NCI-H2107 treated with DMSO at 0.1 percent for 48 hours (cell line): ENCODE data around the gene SREBF1.

Experiments used
- DNase-seq: peaks from one replicate; lab custom pipeline; 2025; ENCODE audit not compliant: unreplicated experiment; lab: John Stamatoyannopoulos, UW

Gene SREBF1

DNA sequence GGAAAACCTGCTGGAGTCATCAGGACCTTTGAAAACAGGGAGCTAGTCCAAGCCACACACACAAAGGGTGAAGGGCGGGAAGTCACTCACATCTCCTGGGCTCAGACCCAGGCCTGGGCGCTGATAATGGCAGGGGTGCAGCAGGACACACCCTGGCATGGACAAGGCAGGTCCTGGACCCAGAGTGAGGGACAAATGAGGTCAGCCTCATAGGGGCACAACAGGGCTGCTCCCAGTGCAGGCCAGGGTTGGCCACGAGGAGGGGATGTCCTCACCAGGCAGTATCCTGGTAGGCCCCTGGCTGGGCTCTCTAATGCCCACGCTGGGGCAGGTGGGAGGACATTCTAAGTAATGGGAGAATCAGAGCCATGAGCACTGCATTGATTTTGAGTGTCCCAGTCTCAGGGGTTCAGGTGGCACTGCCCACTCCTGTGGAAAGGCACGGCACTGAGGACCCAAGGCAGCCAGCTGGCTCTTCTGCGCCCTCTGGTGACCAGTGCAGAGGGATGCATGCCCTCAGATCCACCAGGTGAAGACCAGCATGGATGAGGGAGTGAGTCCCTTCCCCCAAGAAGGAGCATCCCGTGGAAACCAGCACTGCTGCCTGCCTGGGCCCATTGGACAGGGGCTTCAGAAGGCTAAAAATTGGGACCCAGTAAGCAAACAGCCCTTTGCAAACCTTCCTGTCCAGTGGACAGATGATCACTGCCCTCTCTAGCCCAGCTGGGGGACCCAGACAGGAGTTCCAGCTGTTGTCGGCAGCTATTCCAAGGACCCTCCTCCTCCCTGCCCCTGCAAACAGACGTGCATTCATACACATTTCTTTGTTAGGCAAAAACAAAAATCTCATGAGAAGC, 23.4 kb upstream of the SREBF1 start:
- DNase-seq: peak; percentile 34

DNA sequence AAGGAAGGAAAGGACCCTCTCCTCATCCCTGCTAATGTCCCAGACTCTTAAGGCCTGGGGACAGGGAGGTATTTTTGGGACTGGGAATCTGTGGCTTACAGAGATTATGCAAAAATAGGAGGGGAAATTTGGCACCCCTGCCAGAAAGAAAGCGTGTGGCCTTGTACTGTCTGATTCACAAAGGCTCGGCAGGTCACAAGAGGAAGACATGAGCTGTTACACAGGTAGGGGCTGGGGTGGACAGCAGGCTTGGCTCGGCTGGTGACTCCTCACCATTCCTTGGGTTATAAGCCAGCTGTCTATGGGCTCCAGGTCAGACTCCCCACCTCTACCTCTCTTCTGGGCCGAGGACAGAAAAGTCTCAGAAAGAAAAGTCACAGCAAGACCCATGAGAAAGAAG, 20.7 kb upstream of the SREBF1 start:
- DNase-seq: no peak

DNA sequence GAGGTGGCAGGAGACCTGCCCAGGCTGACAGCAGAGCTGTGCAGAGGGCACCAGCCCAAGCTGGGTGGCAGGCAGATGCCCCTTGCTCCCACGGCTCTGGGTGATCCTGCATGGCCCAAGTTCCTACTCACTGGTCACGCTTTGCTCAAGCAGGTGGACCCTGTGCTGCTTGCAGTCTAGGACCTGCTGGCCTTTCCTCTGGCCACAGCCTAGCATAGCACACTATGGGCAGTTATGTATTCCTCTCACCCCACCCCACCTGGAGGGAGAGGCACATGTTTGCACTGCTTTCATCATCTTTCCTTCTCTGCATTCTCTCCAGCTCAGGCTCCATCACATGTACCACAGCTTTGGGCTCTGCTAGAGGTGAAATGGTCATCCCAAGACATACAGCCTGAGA, 19.6 kb upstream of the SREBF1 start:
- DNase-seq: no peak

DNA sequence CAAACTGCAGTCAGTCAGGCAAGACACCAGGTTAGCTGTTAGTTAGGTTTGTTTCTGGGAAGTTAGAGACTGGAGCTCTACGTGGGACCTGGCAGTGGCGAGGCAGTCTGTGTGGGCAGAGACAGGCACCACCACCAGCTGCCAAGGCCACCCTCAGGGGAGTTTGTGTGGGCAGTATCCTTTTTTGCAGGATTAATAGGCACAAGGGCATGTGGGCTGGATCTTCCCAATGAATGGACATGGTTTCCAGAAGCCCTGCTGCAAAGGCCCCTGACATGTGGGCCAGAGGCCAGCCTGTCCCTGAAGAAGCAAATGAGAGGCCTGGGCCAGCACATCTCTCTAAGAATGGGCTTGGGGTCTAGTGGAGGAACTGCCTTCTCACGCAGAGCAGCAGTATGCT, 19.2 kb upstream of the SREBF1 start:
- DNase-seq: no peak

DNA sequence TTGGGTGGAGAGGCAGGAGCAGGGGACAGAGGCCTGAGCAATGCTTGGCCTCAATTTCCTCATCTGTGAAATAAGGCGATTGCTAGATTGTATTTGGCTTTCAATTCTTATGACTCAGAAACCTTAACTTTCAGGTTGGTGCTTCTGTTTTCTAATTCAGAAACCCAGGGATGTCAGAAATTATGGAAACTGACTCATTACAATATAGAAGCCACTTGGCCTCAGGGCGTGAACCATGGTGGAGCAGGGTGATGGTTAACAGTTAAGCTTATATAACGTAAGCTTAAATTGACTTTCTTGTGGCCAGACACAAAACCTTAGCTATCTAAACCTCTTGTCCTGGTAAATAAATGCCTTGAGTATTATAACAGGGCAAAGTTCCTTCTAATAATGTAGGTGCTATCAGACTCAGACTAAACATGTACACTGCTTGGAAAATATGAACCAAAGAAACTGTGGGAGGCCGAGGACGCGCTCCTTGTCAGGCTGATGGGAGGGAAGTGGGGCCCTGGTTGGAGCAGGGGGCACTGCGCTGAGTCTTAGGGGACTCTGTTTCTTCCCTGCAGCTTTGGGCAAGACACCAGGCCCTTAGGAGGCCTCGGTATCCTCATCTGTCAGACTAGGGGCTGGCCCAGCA, 17.1 kb upstream of the SREBF1 start:
- DNase-seq: no peak

DNA sequence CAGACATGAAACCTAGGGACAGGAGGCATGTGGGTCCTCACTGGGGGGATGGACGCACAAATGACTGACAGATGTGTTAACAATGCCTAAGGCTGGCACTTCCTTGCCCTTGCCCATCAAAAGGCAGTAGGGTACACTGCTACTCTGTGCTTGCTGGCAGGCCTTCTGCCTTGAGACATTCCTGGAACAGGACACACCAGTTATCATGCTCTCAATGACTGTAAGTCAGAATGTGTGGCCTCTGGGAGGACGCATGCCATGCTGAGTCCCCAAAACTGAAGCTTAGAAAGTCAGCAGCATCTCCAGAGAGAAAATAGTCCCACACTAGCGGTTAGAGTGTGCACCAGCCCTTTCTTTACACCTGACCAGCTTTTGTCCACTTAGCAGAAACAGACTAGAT, 16.1 kb upstream of the SREBF1 start:
- DNase-seq: no peak

DNA sequence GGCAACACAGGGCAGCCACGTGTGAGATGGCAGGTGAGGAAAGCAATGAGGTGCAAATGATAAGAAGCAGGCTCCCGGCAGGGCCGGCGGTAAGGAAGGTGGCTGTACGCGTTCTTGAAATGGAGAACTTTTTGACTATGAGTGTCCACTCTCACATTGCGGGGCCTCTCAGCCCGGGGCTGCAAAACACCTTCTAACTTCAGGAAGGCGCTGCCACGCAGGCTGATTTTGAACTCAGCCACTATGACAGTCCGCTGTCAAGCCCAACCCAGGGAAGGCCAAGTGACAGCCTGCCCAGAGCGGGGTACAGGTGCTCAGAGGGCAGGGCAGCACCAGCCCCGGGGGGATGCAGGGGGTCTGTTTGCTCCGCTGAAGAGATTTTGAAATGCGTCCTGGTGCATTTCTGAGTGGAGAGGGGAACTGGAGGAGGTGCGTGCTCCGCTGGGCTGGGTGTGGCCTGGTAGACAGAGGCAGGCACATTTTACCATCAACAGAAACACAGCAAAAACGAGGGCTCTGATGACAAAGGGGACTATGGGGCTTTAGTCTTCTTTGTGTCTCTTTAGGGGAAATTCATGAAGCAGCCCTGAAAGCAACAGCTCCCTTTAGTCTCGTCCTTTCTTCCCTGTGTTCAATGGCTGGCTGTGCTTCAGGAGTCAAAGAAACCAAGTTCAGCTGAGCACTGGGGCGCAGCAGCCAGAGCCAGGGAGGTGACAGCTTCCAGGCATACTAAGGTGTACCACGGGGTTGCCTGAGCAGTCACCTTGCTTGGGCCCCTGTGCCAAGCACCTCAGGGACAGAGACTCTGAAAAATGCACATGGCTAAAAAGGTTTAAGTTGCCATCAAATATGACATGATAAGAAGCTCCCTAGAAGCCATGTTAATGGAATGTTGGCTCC, 14.6 kb upstream of the SREBF1 start:
- no peak for DNase-seq

DNA sequence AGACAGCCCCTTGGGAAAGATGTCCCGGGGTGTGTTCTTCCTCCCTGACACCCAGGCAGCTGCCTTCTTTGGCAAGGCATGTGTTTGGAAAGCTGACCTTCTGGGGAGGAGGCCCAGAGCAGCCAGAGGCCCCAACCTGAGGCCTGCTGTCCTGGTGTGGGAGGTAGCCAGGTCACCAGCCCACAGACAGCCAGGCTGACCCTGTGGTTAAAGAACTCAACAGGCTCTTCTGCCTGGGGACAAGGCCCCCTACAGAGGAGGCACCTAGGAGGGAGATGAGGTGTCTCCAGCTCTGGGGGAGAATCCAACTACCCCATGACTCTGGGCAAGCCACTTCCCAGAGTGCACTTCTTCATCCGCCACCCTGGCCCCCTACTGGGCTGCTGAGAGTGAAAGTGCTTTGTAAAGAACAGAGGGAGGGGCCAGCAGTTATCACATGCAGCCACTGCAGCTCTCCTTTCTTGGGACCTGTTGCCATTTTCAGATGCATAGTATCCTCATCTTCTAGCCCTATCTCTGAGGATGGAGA, 13.1 kb upstream of the SREBF1 start:
- peak; percentile 56 for DNase-seq

DNA sequence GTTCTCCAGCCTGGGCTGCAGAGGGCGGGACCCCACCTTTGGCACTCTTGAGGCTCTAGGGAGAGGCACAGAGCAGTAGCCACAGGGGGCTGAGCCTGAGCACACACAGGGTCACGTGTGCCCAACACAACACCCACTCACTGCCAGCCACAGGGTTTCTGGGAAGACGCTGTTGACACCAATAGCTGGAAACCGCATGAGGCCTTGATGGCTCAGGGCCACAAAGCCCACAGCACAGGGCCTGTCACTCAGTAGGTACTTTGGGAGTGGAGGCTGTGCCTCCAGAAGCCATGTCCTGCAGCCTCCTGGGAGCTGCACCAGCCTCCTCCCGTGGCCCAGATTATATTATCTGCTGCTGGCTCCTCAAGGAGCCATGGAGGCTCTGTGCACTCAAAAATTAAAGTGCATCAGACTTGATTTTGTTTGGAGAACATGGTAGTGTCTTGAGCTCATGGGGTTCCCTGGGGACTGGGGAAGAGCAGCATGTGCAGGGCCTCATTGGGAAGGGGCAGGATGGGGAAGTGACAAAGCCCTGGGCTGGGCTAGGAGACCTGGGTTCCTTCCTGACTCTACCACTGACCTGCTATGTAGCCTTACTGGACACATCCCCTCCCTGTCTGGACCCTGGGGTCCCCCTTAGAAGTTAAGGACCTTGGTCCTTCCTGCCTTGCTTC, 12.5 kb upstream of the SREBF1 start:
- DNase-seq: peak; percentile 31

DNA sequence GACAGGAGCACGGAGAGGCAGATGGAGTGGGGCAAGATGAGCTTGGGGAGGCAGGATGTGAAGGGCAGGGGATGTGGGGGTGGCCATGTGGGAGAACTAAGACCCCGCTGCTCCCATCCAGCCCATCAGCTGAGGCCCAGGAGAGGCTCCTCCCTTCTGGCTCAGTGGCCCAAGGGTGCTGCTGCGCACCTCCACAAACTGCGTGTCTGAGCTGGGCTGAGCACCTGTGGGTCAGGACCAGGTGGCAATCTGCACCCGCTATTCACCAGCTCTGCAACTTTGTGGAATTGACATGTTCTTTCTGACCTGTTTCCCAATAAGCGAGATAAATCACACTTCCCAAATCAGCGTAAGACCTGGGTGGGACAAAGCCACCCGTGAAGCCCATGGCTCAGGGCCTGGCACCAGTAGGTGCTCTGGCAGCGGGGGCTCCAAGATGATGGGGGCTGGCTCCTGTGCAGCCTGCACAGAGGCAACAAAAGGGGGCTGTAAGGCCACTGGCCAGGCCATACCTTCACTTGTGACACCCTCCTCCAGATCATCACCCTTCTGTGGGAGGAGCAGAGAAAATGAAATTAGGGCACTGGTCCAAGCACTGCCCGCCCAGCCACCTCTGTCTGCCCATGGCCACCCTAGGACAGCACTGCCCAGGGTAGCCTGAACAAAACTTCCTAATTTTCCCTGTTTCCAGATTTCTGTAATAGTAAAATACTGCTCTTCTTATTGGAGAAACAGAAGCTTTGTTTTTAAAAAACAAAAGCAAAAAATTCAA, 11.7 kb upstream of the SREBF1 start:
- DNase-seq: no peak

DNA sequence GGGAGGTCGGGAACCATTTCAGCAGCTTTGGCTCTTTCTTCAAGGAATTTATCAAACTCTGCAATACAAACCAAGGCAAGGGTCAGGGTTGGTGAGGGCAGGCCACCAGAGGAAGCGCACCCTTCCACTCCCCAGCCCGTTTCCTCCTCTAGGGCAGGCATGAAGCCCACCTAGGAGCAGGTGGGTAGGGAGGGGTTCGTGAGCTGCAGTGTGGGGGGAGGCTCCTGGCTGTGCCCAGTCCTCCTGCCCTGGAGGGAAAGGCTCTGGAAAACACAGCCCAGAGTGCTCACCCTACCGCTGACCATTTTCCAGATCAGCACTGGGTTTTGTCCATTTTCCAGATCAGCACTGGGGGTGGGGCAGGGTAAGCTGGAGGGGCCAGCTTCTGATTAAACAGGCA, 10.9 kb upstream of the SREBF1 start:
- no peak for DNase-seq

DNA sequence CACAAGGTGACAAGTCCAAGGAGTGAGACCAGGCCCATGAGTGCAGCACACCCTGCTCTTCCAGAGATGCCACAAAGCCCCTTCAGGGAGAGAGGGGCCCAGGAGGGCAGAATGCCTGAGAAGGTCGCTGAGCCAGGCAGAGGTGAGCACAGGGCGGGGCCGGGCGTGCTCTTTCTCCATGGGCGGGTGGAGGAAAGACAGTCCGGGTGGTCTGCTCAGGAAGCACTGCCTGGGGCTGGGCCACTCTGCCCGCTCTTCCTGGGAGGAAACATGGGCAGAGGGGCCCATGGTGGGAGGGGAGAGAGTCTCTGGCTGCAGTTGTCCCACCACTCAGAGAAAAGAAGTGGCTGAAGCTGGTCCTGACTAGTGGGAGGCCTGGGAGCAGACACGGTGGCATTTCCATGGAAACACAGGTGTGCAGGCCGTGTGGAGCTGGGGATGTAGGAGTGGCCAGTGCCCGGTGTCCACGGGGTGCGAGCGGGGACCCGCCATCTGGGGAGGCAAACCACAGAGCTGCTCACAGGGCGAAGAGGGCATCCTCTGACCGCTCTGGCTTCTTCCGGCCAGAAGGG, 10.4 kb upstream of the SREBF1 start:
- no peak for DNase-seq

DNA sequence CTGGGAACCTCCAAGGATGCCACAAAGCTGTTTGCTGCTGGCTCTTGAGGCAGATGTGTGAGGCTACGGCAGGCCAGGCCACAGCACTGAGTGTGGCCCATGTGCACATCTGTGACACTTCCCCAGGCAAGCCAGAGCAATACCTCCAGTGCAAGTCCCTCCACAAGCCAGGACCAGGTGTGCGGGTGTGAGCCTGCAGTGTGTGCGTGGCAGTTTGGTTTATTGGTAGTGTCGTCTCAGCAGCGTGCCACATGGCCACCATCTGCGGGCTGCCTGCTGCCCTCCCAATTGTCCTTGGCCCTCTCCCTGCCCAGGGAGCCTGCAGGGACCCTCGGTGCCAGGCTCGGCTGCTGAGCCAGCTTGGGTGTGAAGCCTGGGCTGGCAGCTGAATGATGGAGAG, 9.9 kb upstream of the SREBF1 start:
- DNase-seq: no peak

DNA sequence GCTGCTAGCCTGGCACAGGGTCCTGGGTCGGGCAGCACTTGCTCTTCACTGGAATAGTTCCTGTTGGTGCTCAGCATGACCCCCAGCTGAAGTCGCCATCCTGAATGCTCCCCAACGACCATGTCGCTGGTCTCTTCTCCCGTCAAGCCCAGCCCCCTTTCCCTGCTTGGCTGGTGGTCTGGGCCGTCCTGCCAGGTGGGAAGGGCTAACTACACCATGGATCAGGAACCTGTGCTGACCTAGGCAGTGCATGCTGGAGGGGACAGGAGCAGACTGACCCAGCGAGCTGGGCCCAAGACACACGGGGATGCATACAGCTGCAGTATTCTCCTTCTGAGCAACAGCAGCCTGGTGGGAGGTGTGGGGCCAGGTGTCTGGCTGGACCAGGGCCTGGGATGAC, 9.2 kb upstream of the SREBF1 start:
- DNase-seq: no peak

DNA sequence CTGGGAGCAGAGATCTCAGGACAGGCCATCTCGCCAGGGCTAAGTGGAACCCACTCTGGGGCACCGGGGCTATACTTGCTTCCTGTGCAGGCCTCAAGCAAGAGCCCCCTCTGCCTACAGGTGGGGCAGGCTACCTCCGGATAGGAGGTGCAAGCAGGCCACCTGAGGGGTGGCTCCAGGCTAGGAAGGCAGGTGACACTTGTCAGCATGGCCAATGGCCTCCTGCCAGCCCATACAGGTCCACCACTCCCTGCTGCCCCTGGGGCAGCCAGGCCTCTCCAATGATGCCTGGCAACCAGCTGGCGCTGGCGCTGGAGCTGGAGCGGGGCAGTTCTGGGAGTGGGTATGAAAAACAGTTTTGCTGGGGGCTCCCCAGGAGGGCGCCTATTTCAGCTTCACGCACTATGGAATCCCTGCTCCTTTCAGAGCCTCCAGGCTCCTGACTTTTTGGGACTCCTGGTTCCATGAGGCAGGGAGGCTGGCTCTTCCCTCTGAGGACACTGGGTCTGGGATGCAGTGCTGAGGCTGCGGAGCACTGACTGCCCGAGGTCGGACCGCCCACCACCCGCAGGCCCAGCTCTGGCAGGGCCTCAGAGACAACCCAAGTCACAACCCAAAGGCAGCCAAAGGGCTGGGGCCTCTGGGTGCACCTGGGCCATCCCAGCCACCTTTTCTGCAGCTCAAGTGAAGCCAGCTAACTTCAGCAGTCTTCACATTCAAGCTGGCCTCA, 8.4 kb upstream of the SREBF1 start:
- no peak for DNase-seq

DNA sequence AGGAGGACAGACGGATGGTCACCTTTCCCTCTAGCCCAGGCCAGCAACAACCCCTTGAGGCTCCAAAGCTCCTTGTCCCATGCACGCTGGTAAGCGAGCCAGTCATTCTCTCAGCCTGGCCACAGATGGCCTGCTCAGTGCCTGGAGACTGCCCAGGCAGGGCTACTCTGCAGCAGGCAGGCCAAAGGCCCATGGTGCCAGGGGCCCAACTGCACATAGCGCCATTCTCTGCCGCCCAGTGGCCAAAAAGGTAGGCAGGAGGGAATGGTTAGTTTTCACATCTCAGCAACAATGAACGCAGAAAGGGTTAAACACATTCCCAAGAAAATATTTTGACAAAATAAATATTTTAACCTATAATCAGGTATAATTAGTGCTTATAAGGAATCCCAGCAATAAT, 7.7 kb upstream of the SREBF1 start:
- DNase-seq: no peak

DNA sequence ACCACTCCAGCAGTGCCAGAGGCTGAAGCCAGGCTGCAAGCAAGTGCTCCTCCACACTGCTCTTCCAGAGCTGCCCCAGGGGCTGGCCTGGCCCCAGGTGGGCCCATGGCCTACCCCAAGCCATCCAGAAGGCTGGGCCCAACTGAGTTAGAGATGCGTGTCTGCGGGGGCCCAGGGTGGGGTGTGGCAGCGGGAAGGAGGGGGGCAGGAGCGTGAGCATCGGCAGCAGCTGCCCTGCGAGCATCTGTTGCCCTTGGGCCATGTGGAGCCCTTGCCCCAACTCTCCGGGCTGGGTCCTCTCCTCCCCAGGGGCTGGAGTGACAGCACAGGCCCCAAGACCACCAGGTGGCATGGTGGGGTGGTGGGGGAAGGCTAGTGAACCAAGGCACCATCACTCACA, 7.3 kb upstream of the SREBF1 start:
- no peak for DNase-seq

DNA sequence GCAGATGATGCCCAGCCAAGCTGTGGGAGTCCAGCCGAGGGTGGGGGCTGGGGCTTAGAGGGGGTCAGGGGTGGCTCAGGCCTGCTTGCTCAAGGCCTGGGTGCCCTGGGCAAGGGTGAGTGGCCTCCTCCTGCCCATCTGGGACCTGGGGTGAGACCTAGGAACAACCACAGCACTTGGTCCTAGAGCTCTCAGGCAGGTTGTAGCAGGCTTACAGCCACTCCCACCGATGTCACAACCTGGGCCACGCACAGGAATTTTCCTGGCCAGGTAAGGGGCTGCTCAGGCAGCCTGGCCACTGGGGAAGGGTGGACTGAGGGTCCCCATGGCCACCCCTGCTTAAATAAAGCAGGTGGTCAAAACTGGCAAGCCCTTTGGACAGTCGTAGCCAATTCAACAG, 6.3 kb upstream of the SREBF1 start:
- no peak for DNase-seq
